Activated T-helper 1 cell treated with anti-CD3 and anti-CD28 coated beads, Interleukin-12 subunit alpha, Interleukin-12 subunit beta, Interleukin-2, Interleukin-4 antibody, amounts not matched to agents 30 ng/mL and 10 ng/mL and 1 ng/mL, durations not matched to agents 14 hours and 24 hours and 36 hours (primary cell): ENCODE results near the gene SENP7. TPM values are rescaled to one million over a fixed set of nuclear protein-coding genes. Genes with fewer than 3 reads are reported as not detected.
"Not testable (repeated sequence)": the region's sequence is repeated elsewhere in the genome, so short reads cannot be mapped to it uniquely, and the experiment has no call there.

Source experiments
- DNase-seq: peaks from one replicate; pipeline ENCODE4 v3.0.0; 2021; ENCODE audit warnings: low spot score
- H3K27ac Mint-ChIP-seq: one replicate; pipeline ENCODE4 v1.8.0; 2021; ENCODE audit warnings: mild to moderate bottlenecking, mixed read lengths
- H3K27me3 Mint-ChIP-seq: one replicate; pipeline ENCODE4 v1.8.0; 2022; ENCODE audit warnings: mild to moderate bottlenecking, moderate library complexity, mixed read lengths; ENCODE audit not compliant: insufficient read depth
- H3K36me3 Mint-ChIP-seq: one replicate; pipeline ENCODE4 v1.8.0; 2021; ENCODE audit warnings: low read depth, mixed read lengths
- H3K4me1 Mint-ChIP-seq: one replicate; pipeline ENCODE4 v1.8.0; 2021; ENCODE audit warnings: low read depth, mixed read lengths
- H3K4me3 Mint-ChIP-seq: one replicate; pipeline ENCODE4 v1.8.0; 2021; ENCODE audit warnings: mild to moderate bottlenecking, moderate library complexity, mixed read lengths
- H3K9me3 Mint-ChIP-seq: one replicate; pipeline ENCODE4 v1.8.0; 2021; ENCODE audit warnings: mixed read lengths
- intact Hi-C: fragments of 100-400 bp; cut with micrococcal nuclease; formaldehyde crosslinking; loops from one replicate; pipeline ENCODE4 v1.15.1; 2024
- total RNA-seq: library from RNA; stranded (reverse); gene quantifications from 2 replicates; pipeline ENCODE4 v1.2.3, GENCODE V29; 2022

SENP7 gene
- total RNA-seq, 1 donor from 2014 or later = 9.1 TPM

- Mint-ChIP-seq H3K4me1 (peaks cover 26% of the 10 kb centered on the region), H3K36me3 (peaks cover 13% of the 10 kb centered on the region), H3K9me3 (peaks cover 4% of the 10 kb centered on the region), H3K27me3 (no peaks in the 10 kb centered on the region), H3K4me3 (no peak overlapping the region), H3K27ac (no peak overlapping the region)
- DNase-seq = no peak
- intact Hi-C loops = loop anchor here (10.0 kb wide), 1 partner anchor 49 kb away; no protein-coding TSS in a partner anchor
Observed at GRCh38 chr3:101464235-101464634, 48.8 kb downstream of the SENP7 start.

GRCh38 chr3:101461451-101461850, 51.6 kb downstream of the SENP7 start:
- Mint-ChIP-seq H3K9me3 (no peaks in the 10 kb centered on the region), H3K36me3 (peaks cover 22% of the 10 kb centered on the region), H3K27me3 (no peaks in the 10 kb centered on the region), H3K4me1 (peaks cover 15% of the 10 kb centered on the region), H3K27ac (no peak overlapping the region), H3K4me3 (no peak overlapping the region)
- no peak for DNase-seq
- intact Hi-C loops = loop anchor here (10.0 kb wide), 1 partner anchor 47 kb away; no protein-coding TSS in a partner anchor

- peaks cover 10% of the 10 kb centered on the region for H3K4me1 Mint-ChIP-seq
- DNase-seq = no peak
- peaks cover 27% of the 10 kb centered on the region for H3K36me3 Mint-ChIP-seq
- peaks cover 4% of the 10 kb centered on the region for H3K9me3 Mint-ChIP-seq
- intact Hi-C loops = no loop called here
- H3K4me3 Mint-ChIP-seq = no peak overlapping the region
- H3K27ac Mint-ChIP-seq = no peak overlapping the region
- H3K27me3 Mint-ChIP-seq = no peaks in the 10 kb centered on the region
Observed at GRCh38 chr3:101458387-101458786, 54.6 kb downstream of the SENP7 start.

- H3K4me3 Mint-ChIP-seq = no peak overlapping the region
- DNase-seq = no peak
- peaks cover 11% of the 10 kb centered on the region for H3K9me3 Mint-ChIP-seq
- H3K4me1 Mint-ChIP-seq = peaks cover 3% of the 10 kb centered on the region
- H3K36me3 Mint-ChIP-seq = peaks cover 13% of the 10 kb centered on the region
- H3K27ac Mint-ChIP-seq = no peak overlapping the region
- intact Hi-C loops = no loop called here
- no peaks in the 10 kb centered on the region for H3K27me3 Mint-ChIP-seq
Observed at GRCh38 chr3:101454629-101455028, 58.4 kb downstream of the SENP7 start.

DNA sequence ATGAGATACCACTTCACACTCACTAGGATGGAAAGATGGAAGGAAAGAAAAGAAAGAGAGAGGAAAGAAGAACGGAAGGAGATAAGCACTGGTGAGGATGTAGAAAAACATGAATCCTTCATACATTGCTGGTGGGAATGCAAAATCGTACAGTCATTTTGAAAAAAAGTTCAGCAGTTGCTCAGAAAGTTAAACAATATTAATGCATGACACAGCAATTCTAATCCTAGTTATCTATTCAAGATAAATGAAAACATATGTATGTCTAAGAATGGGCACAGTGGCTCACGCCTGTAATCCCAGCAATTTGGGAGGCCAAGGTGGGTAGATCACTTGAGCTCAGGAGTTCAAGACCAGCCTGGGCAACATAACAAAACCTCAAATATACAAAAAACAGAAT, 59.1 kb downstream of the SENP7 start:
- peaks cover 11% of the 10 kb centered on the region for H3K36me3 Mint-ChIP-seq
- no peak overlapping the region for H3K4me3 Mint-ChIP-seq
- H3K27ac Mint-ChIP-seq = no peak overlapping the region
- intact Hi-C loops = no loop called here
- H3K4me1 Mint-ChIP-seq = no peaks in the 10 kb centered on the region
- no peaks in the 10 kb centered on the region for H3K27me3 Mint-ChIP-seq
- H3K9me3 Mint-ChIP-seq = peaks cover 11% of the 10 kb centered on the region
- DNase-seq = no peak

GRCh38 chr3:101438641-101439040, 74.4 kb downstream of the SENP7 start:
- intact Hi-C loops, H3K4me1 Mint-ChIP-seq, H3K27ac Mint-ChIP-seq, H3K4me3 Mint-ChIP-seq, DNase-seq, H3K27me3 Mint-ChIP-seq: not testable (repeated sequence)
- Mint-ChIP-seq H3K36me3 (peaks cover 22% of the 10 kb centered on the region), H3K9me3 (peaks cover 44% of the 10 kb centered on the region)

GRCh38 chr3:101433652-101434051, 79.4 kb downstream of the SENP7 start:
- DNase-seq = no peak
- no peak overlapping the region for H3K27ac Mint-ChIP-seq
- H3K27me3 Mint-ChIP-seq = no peaks in the 10 kb centered on the region
- peaks cover 12% of the 10 kb centered on the region for H3K36me3 Mint-ChIP-seq
- H3K9me3 Mint-ChIP-seq = peaks cover 48% of the 10 kb centered on the region
- H3K4me1 Mint-ChIP-seq = no peaks in the 10 kb centered on the region
- no peak overlapping the region for H3K4me3 Mint-ChIP-seq
- intact Hi-C loops = no loop called here

GRCh38 chr3:101423984-101424888, 88.8 kb downstream of the SENP7 start:
- Mint-ChIP-seq H3K36me3 (peaks cover 11% of the 10 kb centered on the region), H3K4me3 (no peak overlapping the region), H3K27me3 (no peaks in the 10 kb centered on the region), H3K4me1 (peaks cover 27% of the 10 kb centered on the region), H3K27ac (no peak overlapping the region), H3K9me3 (peaks cover 25% of the 10 kb centered on the region)
- intact Hi-C loops = no loop called here
- no peak for DNase-seq

- no peak overlapping the region for H3K27ac Mint-ChIP-seq
- no peaks in the 10 kb centered on the region for H3K27me3 Mint-ChIP-seq
Observed at GRCh38 chr3:101418851-101419250, 94.2 kb downstream of the SENP7 start.

DNA sequence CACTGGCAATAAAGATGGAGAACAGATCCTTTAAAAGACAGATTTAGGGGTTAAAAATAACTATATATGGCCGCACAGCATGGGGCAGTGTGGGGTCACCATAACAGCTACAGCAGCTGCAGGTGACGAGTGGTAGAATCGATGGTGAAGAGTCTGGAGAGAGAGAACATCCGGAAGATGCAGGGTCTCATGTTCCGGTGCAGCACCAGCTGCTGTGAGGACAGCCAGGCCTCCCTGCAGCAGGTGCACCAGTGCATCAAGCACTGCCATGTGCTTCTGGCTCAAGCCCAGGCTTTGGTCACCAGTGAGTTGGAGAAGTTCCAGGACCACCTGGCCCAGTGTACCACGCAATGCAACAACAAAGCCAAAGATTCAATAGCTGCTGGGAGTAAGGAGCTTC, 98.9 kb downstream of the SENP7 start:
- H3K27ac Mint-ChIP-seq = peak overlapping the region; percentile 83
- no peak for DNase-seq
- H3K9me3 Mint-ChIP-seq = peaks cover 8% of the 10 kb centered on the region
- peaks cover 21% of the 10 kb centered on the region for H3K36me3 Mint-ChIP-seq
- H3K4me3 Mint-ChIP-seq = no peak overlapping the region
- H3K4me1 Mint-ChIP-seq = peaks cover 25% of the 10 kb centered on the region
- H3K27me3 Mint-ChIP-seq = no peaks in the 10 kb centered on the region
- intact Hi-C loops = loop anchor here (2.0 to 10.0 kb wide), 2 partner anchors 51 to 99 kb away; partner anchors contain the start of gene SENP7

More at GRCh38 chr3:101418851-101419250, 94.2 kb downstream of the SENP7 start:
- Mint-ChIP-seq H3K4me1 (peaks cover 32% of the 10 kb centered on the region), H3K9me3 (no peaks in the 10 kb centered on the region), H3K4me3 (no peak overlapping the region), H3K36me3 (peaks cover 10% of the 10 kb centered on the region)
- intact Hi-C loops = loop anchor here (10.0 kb wide), 1 partner anchor 46 kb away; no protein-coding TSS in a partner anchor
- no peak for DNase-seq

- Mint-ChIP-seq H3K4me1 (peaks cover 23% of the 10 kb centered on the region), H3K27ac (peak overlapping the region; percentile 83), H3K4me3 (no peak overlapping the region), H3K9me3 (peaks cover 13% of the 10 kb centered on the region), H3K36me3 (peaks cover 21% of the 10 kb centered on the region), H3K27me3 (no peaks in the 10 kb centered on the region)
- intact Hi-C loops = loop anchor here (2.0 to 10.0 kb wide), 2 partner anchors 51 to 99 kb away; partner anchors contain the start of gene SENP7
- no peak for DNase-seq
Observed at GRCh38 chr3:101413656-101414055, 99.4 kb downstream of the SENP7 start.

GRCh38 chr3:101391413-101391950, 121.5 kb downstream of the SENP7 start:
- H3K36me3 Mint-ChIP-seq = peaks cover 42% of the 10 kb centered on the region
- intact Hi-C loops = loop anchor here (5.0 kb wide), 1 partner anchor 171 kb away; the partner anchor contains the start of gene TRMT10C
- no peak for DNase-seq
- H3K27me3 Mint-ChIP-seq = no peaks in the 10 kb centered on the region
- H3K4me1 Mint-ChIP-seq = peaks cover 27% of the 10 kb centered on the region
- H3K4me3 Mint-ChIP-seq = no peak overlapping the region
- no peak overlapping the region for H3K27ac Mint-ChIP-seq
- peaks cover 51% of the 10 kb centered on the region for H3K9me3 Mint-ChIP-seq

GRCh38 chr3:101388706-101389105, 124.3 kb downstream of the SENP7 start:
- Mint-ChIP-seq H3K27ac (no peak overlapping the region), H3K9me3 (peaks cover 42% of the 10 kb centered on the region), H3K36me3 (peaks cover 33% of the 10 kb centered on the region), H3K27me3 (no peaks in the 10 kb centered on the region), H3K4me3 (no peak overlapping the region), H3K4me1 (peaks cover 33% of the 10 kb centered on the region)
- intact Hi-C loops = no loop called here
- DNase-seq = no peak
